Measurements from ENCODE around the gene NIPAL3. TPM values are rescaled to one million over a fixed set of nuclear protein-coding genes. Genes with fewer than 3 reads are reported as not detected.

NIPAL3 gene
- total RNA-seq, 1 donor = 31.8 TPM

DNA sequence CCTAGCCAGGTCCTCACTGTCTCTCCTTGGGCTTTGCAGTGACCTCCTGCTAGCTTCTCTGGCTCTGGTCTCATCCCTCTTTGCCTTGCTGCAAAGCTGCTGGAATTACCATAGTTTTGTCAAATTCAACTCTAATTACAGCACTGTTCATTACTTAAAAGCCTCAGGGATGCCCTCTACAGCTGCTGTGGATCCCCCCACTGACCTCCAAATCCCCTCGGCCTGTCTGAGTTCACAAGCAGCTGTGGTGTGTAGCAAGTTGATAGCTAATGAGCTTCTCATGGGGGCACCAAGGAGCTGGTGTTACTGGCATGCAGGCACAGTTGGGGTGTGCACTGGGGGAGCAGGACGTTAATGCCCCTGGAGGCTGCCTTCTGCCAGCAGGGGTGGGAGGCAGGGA is 24.8 kb downstream of the NIPAL3 start:
- H3K27ac ChIP-seq (ENCODE audit: low read depth, low read length) = no peak overlapping the region
- peaks cover 11% of the 10 kb centered on the region for H4K20me1 ChIP-seq (ENCODE audit: insufficient read depth, low read length)
- no peak for DNase-seq (ENCODE audit: insufficient read length, low spot score, missing footprints)
- peaks cover 15% of the 10 kb centered on the region for H3K4me1 ChIP-seq (ENCODE audit: insufficient read depth, low read length)
- no peaks in the 10 kb centered on the region for H3K79me2 ChIP-seq (ENCODE audit: insufficient read depth, low read length)
- no peak for TF ChIP-seq CTCF (IDR thresholded peaks at IDR 0.05; ENCODE audit: extremely low read depth, low read depth, low read length)
- no peak overlapping the region for H3K4me2 ChIP-seq (ENCODE audit: insufficient read depth, low read length)
- H2AFZ ChIP-seq (ENCODE audit: low read length) = no peak overlapping the region
- H3K4me3 ChIP-seq (ENCODE audit: insufficient read depth, low read length) = no peak overlapping the region
- H3K27me3 ChIP-seq (ENCODE audit: insufficient read depth, low read length) = no peaks in the 10 kb centered on the region
- peaks cover 9% of the 10 kb centered on the region for H3K36me3 ChIP-seq (ENCODE audit: insufficient read depth, low read length)
- H3K9me3 ChIP-seq (ENCODE audit: low read depth, low read length) = no peaks in the 10 kb centered on the region

- peaks cover 10% of the 10 kb centered on the region for H3K36me3 ChIP-seq (ENCODE audit: insufficient read depth, low read length)
- no peaks in the 10 kb centered on the region for H3K79me2 ChIP-seq (ENCODE audit: insufficient read depth, low read length)
- peaks cover 15% of the 10 kb centered on the region for H3K4me1 ChIP-seq (ENCODE audit: insufficient read depth, low read length)
- H4K20me1 ChIP-seq (ENCODE audit: insufficient read depth, low read length) = peaks cover 11% of the 10 kb centered on the region
- no peak overlapping the region for H3K4me3 ChIP-seq (ENCODE audit: insufficient read depth, low read length)
- no peak overlapping the region for H3K27ac ChIP-seq (ENCODE audit: low read depth, low read length)
- TF ChIP-seq CTCF (IDR thresholded peaks at IDR 0.05; ENCODE audit: extremely low read depth, low read depth, low read length) = no peak
- H3K9me3 ChIP-seq (ENCODE audit: low read depth, low read length) = no peaks in the 10 kb centered on the region
- H2AFZ ChIP-seq (ENCODE audit: low read length) = no peak overlapping the region
- H3K27me3 ChIP-seq (ENCODE audit: insufficient read depth, low read length) = no peaks in the 10 kb centered on the region
- H3K4me2 ChIP-seq (ENCODE audit: insufficient read depth, low read length) = no peak overlapping the region
- DNase-seq (ENCODE audit: insufficient read length, low spot score, missing footprints) = no peak
Measured at GRCh38 chr1:24441480-24441879, 25.9 kb downstream of the NIPAL3 start.

GRCh38 chr1:24441996-24442668 is 26.5 kb downstream of the NIPAL3 start:
- H3K4me1 ChIP-seq (ENCODE audit: insufficient read depth, low read length) = peaks cover 15% of the 10 kb centered on the region
- no peak for DNase-seq (ENCODE audit: insufficient read length, low spot score, missing footprints)
- no peaks in the 10 kb centered on the region for H3K79me2 ChIP-seq (ENCODE audit: insufficient read depth, low read length)
- H3K4me2 ChIP-seq (ENCODE audit: insufficient read depth, low read length) = no peak overlapping the region
- peaks cover 16% of the 10 kb centered on the region for H3K36me3 ChIP-seq (ENCODE audit: insufficient read depth, low read length)
- TF ChIP-seq CTCF (IDR thresholded peaks at IDR 0.05; ENCODE audit: extremely low read depth, low read depth, low read length) = no peak
- H3K9me3 ChIP-seq (ENCODE audit: low read depth, low read length) = no peaks in the 10 kb centered on the region
- H3K4me3 ChIP-seq (ENCODE audit: insufficient read depth, low read length) = no peak overlapping the region
- H2AFZ ChIP-seq (ENCODE audit: low read length) = no peak overlapping the region
- peaks cover 11% of the 10 kb centered on the region for H4K20me1 ChIP-seq (ENCODE audit: insufficient read depth, low read length)
- no peak overlapping the region for H3K27ac ChIP-seq (ENCODE audit: low read depth, low read length)
- no peaks in the 10 kb centered on the region for H3K27me3 ChIP-seq (ENCODE audit: insufficient read depth, low read length)

DNA sequence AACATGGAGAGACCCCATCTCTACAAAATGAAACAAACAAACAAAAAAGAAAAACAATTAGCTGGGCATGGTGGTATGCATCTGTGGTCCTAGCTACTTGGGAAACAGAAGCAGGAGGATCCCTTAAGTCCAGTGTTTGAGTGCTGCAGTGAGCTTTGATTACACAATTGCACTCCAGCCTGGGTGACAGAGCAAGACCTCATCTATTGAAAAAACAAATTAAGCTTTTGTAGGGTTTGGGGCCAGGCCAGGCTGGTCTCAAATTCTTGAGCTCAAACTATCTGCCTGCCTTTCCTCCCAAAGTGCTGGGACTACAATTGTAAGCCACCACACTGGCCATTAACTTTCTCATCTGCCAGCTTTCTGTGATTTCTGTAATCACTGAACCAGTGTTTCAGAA is 27.2 kb downstream of the NIPAL3 start:
- no peak for TF ChIP-seq CTCF (IDR thresholded peaks at IDR 0.05; ENCODE audit: extremely low read depth, low read depth, low read length)
- Histone ChIP-seq H3K9me3 (ENCODE audit: low read depth, low read length) (no peaks in the 10 kb centered on the region), H4K20me1 (ENCODE audit: insufficient read depth, low read length) (peaks cover 8% of the 10 kb centered on the region), H3K4me3 (ENCODE audit: insufficient read depth, low read length) (no peak overlapping the region), H3K27ac (ENCODE audit: low read depth, low read length) (no peak overlapping the region), H3K4me2 (ENCODE audit: insufficient read depth, low read length) (no peak overlapping the region), H2AFZ (ENCODE audit: low read length) (no peak overlapping the region), H3K36me3 (ENCODE audit: insufficient read depth, low read length) (peaks cover 16% of the 10 kb centered on the region), H3K27me3 (ENCODE audit: insufficient read depth, low read length) (no peaks in the 10 kb centered on the region), H3K4me1 (ENCODE audit: insufficient read depth, low read length) (peaks cover 15% of the 10 kb centered on the region), H3K79me2 (ENCODE audit: insufficient read depth, low read length) (no peaks in the 10 kb centered on the region)
- no peak for DNase-seq (ENCODE audit: insufficient read length, low spot score, missing footprints)

Data from osteoblast (primary cell).